Keratinocyte (primary cell): ENCODE results near the gene MRPS11. TPM values are rescaled to one million over a fixed set of nuclear protein-coding genes. Genes with fewer than 3 reads are reported as not detected.
A peak's percentile ranks its signal among the peaks of the same experiment; 100 is the strongest.

Source experiments
- DNase-seq: peaks from one replicate; pipeline ENCODE4 v3.0.0-alpha.2; 2011; ENCODE audit warnings: low read depth, missing footprints, low spot score
- FAIRE-seq: peaks from 2 replicates; lab custom pipeline; 2011; peaks lifted over from hg19 to GRCh38; lab: Jason Lieb, UNC
- H2AFZ ChIP-seq: 2 replicates; pipeline ENCODE4 v1.6.0; 2012; ENCODE audit warnings: low read length, control low read depth, inconsistent platforms; ENCODE audit not compliant: control insufficient read depth
- H3K27ac ChIP-seq: 2 replicates; pipeline ENCODE4 v1.5.1; 2011; ENCODE audit warnings: low read length; ENCODE audit not compliant: control insufficient read depth, insufficient read depth
- H3K27me3 ChIP-seq: 3 replicates; pipeline ENCODE4 v1.6.0; 2011; ENCODE audit warnings: low read length; ENCODE audit not compliant: control insufficient read depth, insufficient read depth; ENCODE audit errors: extremely low read depth
- H3K36me3 ChIP-seq, 2 experiments: 2 replicates in 1 of 2; 3 replicates in 1 of 2; pipeline ENCODE4 v1.5.1; 2011; ENCODE audit warnings: low read length in 2 of 2, mild to moderate bottlenecking in 1 of 2; ENCODE audit not compliant: control insufficient read depth in 2 of 2, insufficient read depth in 2 of 2; ENCODE audit errors: extremely low read depth in 1 of 2
- H3K4me1 ChIP-seq: 3 replicates; pipeline ENCODE4 v1.5.1; 2011; ENCODE audit warnings: low read length; ENCODE audit not compliant: control insufficient read depth, insufficient read depth; ENCODE audit errors: extremely low read depth
- H3K4me2 ChIP-seq: 3 replicates; pipeline ENCODE4 v1.6.0; 2011; ENCODE audit warnings: low read depth, low read length; ENCODE audit not compliant: control insufficient read depth, insufficient read depth; ENCODE audit errors: extremely low read depth
- H3K4me3 ChIP-seq, 3 experiments: fragments of 200-600 bp in 1 of 3; sonication (generic) in 1 of 3; 2 replicates in 2 of 3; 3 replicates in 1 of 3; pipeline ENCODE4 v1.5.1; 2011 to 2016; ENCODE audit warnings: low read length in 3 of 3, mild to moderate bottlenecking in 3 of 3, control low read depth in 2 of 3, inconsistent platforms in 1 of 3, low read depth in 1 of 3, mixed read lengths in 1 of 3, mixed run types in 1 of 3, moderate library complexity in 1 of 3; ENCODE audit not compliant: control insufficient read depth in 2 of 3, insufficient read depth in 2 of 3; ENCODE audit errors: extremely low read depth in 1 of 3
- H3K79me2 ChIP-seq: 2 replicates; pipeline ENCODE4 v1.6.0; 2012; ENCODE audit warnings: low read length; ENCODE audit not compliant: control insufficient read depth, insufficient read depth
- H3K9ac ChIP-seq: 3 replicates; pipeline ENCODE4 v1.6.0; 2011; ENCODE audit warnings: low read length; ENCODE audit not compliant: control insufficient read depth, insufficient read depth; ENCODE audit errors: extremely low read depth
- H3K9me1 ChIP-seq: 3 replicates; pipeline ENCODE4 v1.6.0; 2011; ENCODE audit warnings: low read length; ENCODE audit not compliant: control insufficient read depth, insufficient read depth; ENCODE audit errors: extremely low read depth
- H3K9me3 ChIP-seq: 2 replicates; pipeline ENCODE4 v1.5.1; 2012; ENCODE audit warnings: low read depth, low read length; ENCODE audit not compliant: control insufficient read depth
- H4K20me1 ChIP-seq: 3 replicates; pipeline ENCODE4 v1.6.0; 2011; ENCODE audit warnings: low read length; ENCODE audit not compliant: control insufficient read depth, insufficient read depth; ENCODE audit errors: extremely low read depth
- CTCF ChIP-seq, 3 experiments: IDR thresholded peaks in 1 of 3; conservative IDR thresholded peaks in 1 of 3; optimal IDR thresholded peaks in 1 of 3; 2 replicates in 2 of 3; 3 replicates in 1 of 3; pipeline versions ENCODE3 to v1.5.1; 2011; ENCODE audit warnings: low read length in 3 of 3, mild to moderate bottlenecking in 3 of 3, moderate library complexity in 2 of 3, control low read depth in 1 of 3, inconsistent platforms in 1 of 3; ENCODE audit not compliant: insufficient read depth in 2 of 3; ENCODE audit errors: extremely low read depth in 1 of 3
- EZH2 ChIP-seq: IDR thresholded peaks from one replicate; pipeline ENCODE4 v1.6.1; 2012; ENCODE audit warnings: inconsistent platforms, mild to moderate bottlenecking, low read length, moderate library complexity
- dilution Hi-C: fragments of 300-500 bp; cut with MboI; formaldehyde crosslinking; loops from one replicate; pipeline ENCODE4 v1.7.0; 2020; ENCODE audit warnings: low sequenced_read_pairs; ENCODE audit not compliant: extremely low pct_ligation_motif_present
- polyA plus RNA-seq, 5 experiments: library from polyadenylated mRNA; depleted of rRNA in 3 of 5; stranded (reverse) in 3 of 5; stranded (forward) in 1 of 5; unstranded in 1 of 5; fragments of >200 nt; gene quantifications; 1 replicate in 1 of 5; 2 replicates in 3 of 5; 3 replicates in 1 of 5; pipeline versions ENCODE4 v1.2.1 to v1.2.3, GENCODE V29; 2011 to 2012; ENCODE audit warnings: missing spikeins in 2 of 5, low read depth in 1 of 5, low replicate concordance in 1 of 5

Gene MRPS11
- polyA plus RNA-seq, 1 donor (not counting 4 experiments of a cell fraction or from before 2014, with no cell fraction given), result 60.9 TPM

- dilution Hi-C loops, result no loop called here
- Histone ChIP-seq H3K9ac (no peak overlapping the region), H3K36me3 (no peaks in the 10 kb centered on the region), H3K9me1 (no peaks in the 10 kb centered on the region), H3K27me3 (no peaks in the 10 kb centered on the region), H3K27ac (no peak overlapping the region), H3K79me2 (no peaks in the 10 kb centered on the region), H3K9me3 (no peaks in the 10 kb centered on the region), H4K20me1 (no peaks in the 10 kb centered on the region), H3K4me3 (no peak overlapping the region), H3K4me1 (no peaks in the 10 kb centered on the region), H2AFZ (no peak overlapping the region), H3K4me2 (no peak overlapping the region)
- TF ChIP-seq EZH2, result no peak
- no peak for TF ChIP-seq CTCF (optimal IDR thresholded peaks at IDR 0.05 in 1 of 3, IDR thresholded peaks at IDR 0.05 in 1 of 3, conservative IDR thresholded peaks at IDR 0.05 in 1 of 3; ENCODE audit: extremely low read depth in 1 of 3, insufficient read depth in 2 of 3, low read length in 3 of 3)
- no peak for FAIRE-seq
- no peak for DNase-seq
Measured at GRCh38 chr15:88487796-88488523, 20.5 kb downstream of the MRPS11 start.

GRCh38 chr15:88489321-88489720, 21.8 kb downstream of the MRPS11 start:
- Histone ChIP-seq H3K9ac (no peak overlapping the region), H3K27me3 (no peaks in the 10 kb centered on the region), H3K79me2 (no peaks in the 10 kb centered on the region), H3K27ac (no peak overlapping the region), H3K4me2 (no peak overlapping the region), H2AFZ (no peak overlapping the region), H3K4me3 (no peak overlapping the region), H3K9me3 (no peaks in the 10 kb centered on the region), H4K20me1 (no peaks in the 10 kb centered on the region), H3K9me1 (no peaks in the 10 kb centered on the region), H3K36me3 (no peaks in the 10 kb centered on the region), H3K4me1 (no peaks in the 10 kb centered on the region)
- dilution Hi-C loops, result no loop called here
- TF ChIP-seq CTCF (optimal IDR thresholded peaks at IDR 0.05 in 1 of 3, IDR thresholded peaks at IDR 0.05 in 1 of 3, conservative IDR thresholded peaks at IDR 0.05 in 1 of 3; ENCODE audit: extremely low read depth in 1 of 3, insufficient read depth in 2 of 3, low read length in 3 of 3) (peak in 1 of 3 experiments; percentile 15), EZH2 (no peak)
- no peak for DNase-seq
- no peak for FAIRE-seq
